A549 (cell line): ENCODE data around the gene ENTHD1. TPM values are rescaled to one million over a fixed set of nuclear protein-coding genes. Genes with fewer than 3 reads are reported as not detected.

Experiments
- ATAC-seq, 2 experiments: fragments of 200-7000 bp in 1 of 2; fragments of >200 bp in 1 of 2; cut with Nextera tagmentation in 1 of 2; cut with Tn5 transposase in 1 of 2; 3 replicates each; pipeline versions ENCODE4 v1.8.0 to v1.9.1; 2018 to 2020; ENCODE audit warnings: mild to moderate bottlenecking in 1 of 2, moderate library complexity in 1 of 2
- CTCF ChIA-PET: fragments of 300-600 bp; sonication (Branson Sonifier 250); formaldehyde crosslinking; extraction: SDS; loops from one replicate; lab custom pipeline; 2021; ENCODE audit warnings: antibody characterized with exemption, inconsistent platforms; lab: Yijun Ruan, JAX
- POLR2A ChIA-PET: fragments of 350-600 bp; formaldehyde crosslinking; extraction: SDS; loops from one replicate; lab custom pipeline; 2021; ENCODE audit warnings: antibody characterized with exemption, inconsistent platforms; lab: Yijun Ruan, JAX
- DNase-seq, 2 experiments: peaks; one replicate each; pipeline versions ENCODE4 v3.0.0 to v3.0.0-alpha.2; 2011 to 2016; ENCODE audit warnings: low read depth in 1 of 2, low spot score in 1 of 2
- FAIRE-seq: peaks from 2 replicates; lab custom pipeline; 2011; peaks lifted over from hg19 to GRCh38; lab: Jason Lieb, UNC
- H3K27ac ChIP-seq, 2 experiments: fragments of >200 bp; sonication (Bioruptor Twin); formaldehyde crosslinking; 3 replicates each; pipeline ENCODE4 v1.5.1; 2016 to 2017
- H3K4me1 ChIP-seq: fragments of >200 bp; sonication (Bioruptor Twin); formaldehyde crosslinking; 3 replicates; pipeline ENCODE4 v1.6.1; 2016
- H3K4me2 ChIP-seq: fragments of >200 bp; sonication (Bioruptor Twin); formaldehyde crosslinking; 3 replicates; pipeline ENCODE4 v1.6.1; 2016
- H3K4me3 ChIP-seq: fragments of >200 bp; sonication (Bioruptor Twin); formaldehyde crosslinking; 3 replicates; pipeline ENCODE4 v1.5.1; 2016
- H3K9me3 ChIP-seq: fragments of >200 bp; sonication (Bioruptor Twin); formaldehyde crosslinking; 3 replicates; pipeline ENCODE4 v1.6.1; 2016
- BHLHE40 ChIP-seq: IDR thresholded peaks from 2 replicates; pipeline ENCODE4 v1.6.1; 2012; ENCODE audit warnings: low read depth, low read length, inconsistent platforms
- CHD4 ChIP-seq: fragments of 200-600 bp; sonication (generic); IDR thresholded peaks from 2 replicates; pipeline ENCODE4 v1.6.1; 2016; ENCODE audit warnings: antibody characterized with exemption, mild to moderate bottlenecking, borderline replicate concordance
- CTCF ChIP-seq: fragments of >200 bp; sonication (Bioruptor Twin); formaldehyde crosslinking; IDR thresholded peaks from 3 replicates; pipeline ENCODE4 v1.5.1; 2016
- ESRRA ChIP-seq: fragments of 150-350 bp; IDR thresholded peaks from 2 replicates; pipeline ENCODE4 v1.6.1; 2014; ENCODE audit warnings: mild to moderate bottlenecking, low read length, borderline replicate concordance
- FOSL2 ChIP-seq, 2 experiments: fragments of 450-650 bp in 1 of 2; fragments of >200 bp in 1 of 2; sonication (Bioruptor Twin) in 1 of 2; formaldehyde crosslinking; IDR thresholded peaks; 2 replicates each; pipeline versions ENCODE4 v1.5.0 to v1.6.1; 2016 to 2020; ENCODE audit warnings: mild to moderate bottlenecking in 1 of 2, moderate library complexity in 1 of 2
- GATA3 ChIP-seq: IDR thresholded peaks from 2 replicates; pipeline ENCODE4 v1.6.1; 2012; ENCODE audit warnings: borderline replicate concordance
- HOXA7 ChIP-seq: fragments of 250-450 bp; sonication (Bioruptor Pico); IDR thresholded peaks from 2 replicates; pipeline ENCODE4 v1.5.0; 2020; ENCODE audit warnings: mild to moderate bottlenecking, moderate library complexity
- JUNB ChIP-seq: fragments of >200 bp; sonication (Bioruptor Twin); formaldehyde crosslinking; IDR thresholded peaks from 2 replicates; pipeline ENCODE4 v1.6.1; 2016
- KDM1A ChIP-seq: fragments of 200-600 bp; sonication (generic); IDR thresholded peaks from 2 replicates; pipeline ENCODE4 v1.6.1; 2016; ENCODE audit warnings: low read depth, mild to moderate bottlenecking
- KDM5A ChIP-seq: fragments of 200-600 bp; sonication (generic); IDR thresholded peaks from 2 replicates; pipeline ENCODE4 v1.6.1; 2016; ENCODE audit warnings: antibody characterized with exemption, mild to moderate bottlenecking
- MAX ChIP-seq: IDR thresholded peaks from 2 replicates; pipeline ENCODE4 v1.6.1; 2012
- NPAS2 ChIP-seq: fragments of 250-450 bp; sonication (Bioruptor Pico); IDR thresholded peaks from 2 replicates; pipeline ENCODE4 v1.8.0; 2022; ENCODE audit warnings: mild to moderate bottlenecking, moderate library complexity, borderline replicate concordance
- PBX3 ChIP-seq: IDR thresholded peaks from 2 replicates; pipeline ENCODE4 v1.6.1; 2012
- REST ChIP-seq: fragments of 200-600 bp; sonication (generic); IDR thresholded peaks from 2 replicates; pipeline ENCODE4 v1.6.1; 2016; ENCODE audit warnings: antibody characterized with exemption, mild to moderate bottlenecking, moderate library complexity
- SREBF2 ChIP-seq: fragments of 450-650 bp; IDR thresholded peaks from 2 replicates; pipeline ENCODE4 v1.6.1; 2014; ENCODE audit warnings: mild to moderate bottlenecking, moderate library complexity
- ZC3H11A ChIP-seq: fragments of 450-650 bp; IDR thresholded peaks from 2 replicates; pipeline ENCODE4 v1.6.1; 2014; ENCODE audit warnings: antibody characterized with exemption, mild to moderate bottlenecking
- WGBS: methylation state at CpG from one replicate; pipeline ENCODE4 v1.1.6; 2017; ENCODE audit errors: missing lambda C conversion rate; 5-methylcytosine and 5-hydroxymethylcytosine counted together
- polyA plus RNA-seq, 4 experiments: library from polyadenylated mRNA; depleted of rRNA in 3 of 4; stranded (reverse); fragments of >200 nt; fragmentation: RNase III in 1 of 4; extraction: RNeasy Plus Mini Kit Qiagen cat#74134 plus additional on column Dnase treatment in 1 of 4; gene quantifications; 2 replicates in 3 of 4; 3 replicates in 1 of 4; pipeline ENCODE4 v1.2.3, GENCODE V29; 2011 to 2017

The ENTHD1 gene
- polyA plus RNA-seq, 2 of the 4 experiments (the other 2 are of a cell fraction) = not detected

GRCh38 chr22:39731481-39731880, 162.1 kb downstream of the ENTHD1 start:
- ChIA-PET POLR2A (no interaction called here), CTCF (interaction anchor here (0.7 to 1.3 kb wide), 2 partner anchors 17 to 21 kb away, joined by 3 to 5 read pairs; no protein-coding TSS in a partner anchor)
- Histone ChIP-seq H3K9me3 (no peaks in the 10 kb centered on the region), H3K4me3 (no peak overlapping the region), H3K4me2 (no peak overlapping the region), H3K4me1 (no peaks in the 10 kb centered on the region), H3K27ac (no peak overlapping the region)
- ATAC-seq = no peak
- no peak for FAIRE-seq
- no peak for TF ChIP-seq KDM5A
- TF ChIP-seq CHD4 = no peak
- TF ChIP-seq KDM1A = no peak
- no peak for TF ChIP-seq SREBF2
- no peak for TF ChIP-seq MAX
- TF ChIP-seq CTCF = no peak
- no peak for TF ChIP-seq REST
- no peak for TF ChIP-seq PBX3
- TF ChIP-seq BHLHE40 = no peak
- no peak for TF ChIP-seq JUNB
- TF ChIP-seq ZC3H11A = no peak
- TF ChIP-seq GATA3 = no peak
- no peak for TF ChIP-seq FOSL2 (IDR thresholded peaks at IDR 0.05)
- no peak for TF ChIP-seq FOSL2 (CRISPR knock-in tag; IDR thresholded peaks at IDR 0.05)
- TF ChIP-seq NPAS2 (CRISPR knock-in tag) = no peak
- TF ChIP-seq ESRRA = no peak
- WGBS = 60% methylated on average over 2 of the region's 5 CpGs
- DNase-seq = no peak

- Histone ChIP-seq H3K4me3 (no peak overlapping the region), H3K27ac (no peak overlapping the region), H3K4me2 (no peak overlapping the region), H3K4me1 (no peaks in the 10 kb centered on the region), H3K9me3 (no peaks in the 10 kb centered on the region)
- CTCF ChIA-PET = interaction anchor here (0.6 kb wide), 1 partner anchor 248 kb away, joined by 3 read pairs; no protein-coding TSS in a partner anchor
- no peak for DNase-seq
- no peak for FAIRE-seq
- WGBS = 62% methylated on average over 8 of the region's 13 CpGs
- POLR2A ChIA-PET = no interaction called here
- TF ChIP-seq REST = no peak
- no peak for TF ChIP-seq HOXA7 (CRISPR knock-in tag)
- no peak for ATAC-seq
Observed at GRCh38 chr22:39729141-39729934, 164.2 kb downstream of the ENTHD1 start.
